Stromal cell of bone marrow (primary cell): ENCODE data around the gene PRDM5.

Source experiments
- DNase-seq: peaks from one replicate; pipeline ENCODE4 v3.0.0-alpha.2; 2012; ENCODE audit warnings: low read depth

Gene PRDM5

DNA sequence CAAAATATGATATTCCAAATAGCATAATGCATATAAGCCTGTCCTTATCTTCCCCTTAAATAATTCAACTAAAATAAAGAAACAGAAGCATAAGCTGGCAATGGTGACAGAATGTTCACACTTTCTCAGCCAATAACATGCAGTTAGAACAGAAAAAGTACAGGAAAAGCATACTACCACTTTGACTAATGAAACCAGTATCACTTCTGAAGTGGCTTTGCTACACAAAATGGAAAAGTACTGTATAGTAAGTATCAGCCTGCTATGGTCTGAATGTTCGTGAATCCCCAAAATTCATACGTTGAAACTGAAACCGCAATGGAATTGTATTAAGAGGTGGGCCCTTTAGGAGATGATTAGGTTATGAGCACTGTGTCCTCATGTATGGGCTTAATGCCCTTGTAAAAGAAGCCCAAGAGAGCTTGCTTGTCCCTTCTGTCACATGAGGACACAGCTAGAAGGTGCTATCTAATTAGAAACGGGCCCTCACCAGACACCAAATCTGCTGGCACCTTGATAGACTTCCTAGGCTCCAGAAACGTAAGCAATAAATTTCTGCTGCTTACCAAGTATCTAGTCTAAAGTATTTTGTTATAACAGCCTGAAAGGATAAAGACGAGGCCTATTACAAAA, 102.6 kb downstream of the PRDM5 start:
- DNase-seq, result no peak

DNA sequence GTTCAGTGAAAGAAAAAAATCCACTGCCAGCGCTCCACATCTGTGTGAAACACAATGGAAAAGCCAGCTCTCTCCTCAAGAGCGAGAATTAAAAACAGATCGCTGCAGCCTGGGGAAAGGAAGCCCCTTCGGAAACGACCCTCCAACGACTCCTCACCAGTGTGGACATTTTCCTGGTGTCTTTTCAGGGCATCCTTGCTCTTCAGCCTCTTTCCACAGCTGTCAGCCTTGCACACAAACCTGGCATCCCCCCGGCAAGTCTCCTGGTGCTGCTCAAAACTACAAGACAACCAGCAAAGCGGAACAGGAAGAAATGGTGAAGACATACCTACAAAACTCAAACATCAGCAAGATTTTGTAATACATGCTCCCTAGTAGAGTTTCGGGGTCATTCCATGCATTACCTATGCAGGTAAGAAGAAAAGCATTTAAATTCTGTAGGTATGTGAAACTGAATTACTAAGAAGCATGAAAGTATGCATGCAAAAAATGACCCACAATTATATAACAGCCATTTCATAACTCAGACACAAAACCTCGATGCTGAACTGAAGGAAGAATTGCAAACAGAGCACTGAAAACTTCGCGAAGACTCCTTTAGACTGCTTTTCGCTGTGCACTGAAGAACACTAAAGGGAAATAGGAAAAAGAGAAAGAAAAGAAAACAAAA, 106.1 kb downstream of the PRDM5 start:
- no peak for DNase-seq

DNA sequence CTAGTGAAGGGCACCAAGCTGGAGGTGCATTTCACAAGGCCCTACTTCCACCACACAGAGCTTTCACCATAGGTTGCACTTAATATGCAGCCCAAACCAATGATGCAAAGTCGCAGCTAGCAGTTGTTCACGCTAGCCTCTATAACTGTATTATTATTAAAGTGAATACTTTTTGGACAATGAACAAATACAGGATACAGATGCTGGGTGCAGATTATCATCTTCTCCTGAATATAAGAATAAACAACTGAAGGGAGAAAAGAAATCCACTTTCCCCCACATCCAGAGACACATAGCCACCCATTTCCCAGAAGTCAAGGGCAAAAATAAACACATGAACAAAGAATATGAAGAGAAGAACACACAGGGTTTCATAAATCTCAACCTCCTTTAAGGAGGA, 107.2 kb downstream of the PRDM5 start:
- no peak for DNase-seq

DNA sequence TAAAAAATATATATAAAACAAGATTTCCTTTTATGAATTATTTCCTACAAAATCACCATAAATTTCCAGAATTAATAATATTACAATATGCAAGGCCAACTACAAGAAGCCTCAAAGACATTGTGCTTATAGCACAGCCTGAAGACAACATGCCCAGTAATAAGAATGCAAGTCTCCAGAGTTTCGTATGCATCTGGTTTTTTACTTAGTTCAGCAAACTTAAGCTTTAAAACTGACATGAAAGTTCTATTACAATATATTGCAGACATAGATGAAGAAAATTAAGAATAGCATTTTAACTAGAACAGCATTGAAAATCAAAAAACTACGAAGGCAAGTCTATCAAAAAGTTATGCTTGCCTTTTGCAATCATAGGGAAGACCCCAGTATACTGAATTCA, 107.6 kb downstream of the PRDM5 start:
- no peak for DNase-seq

DNA sequence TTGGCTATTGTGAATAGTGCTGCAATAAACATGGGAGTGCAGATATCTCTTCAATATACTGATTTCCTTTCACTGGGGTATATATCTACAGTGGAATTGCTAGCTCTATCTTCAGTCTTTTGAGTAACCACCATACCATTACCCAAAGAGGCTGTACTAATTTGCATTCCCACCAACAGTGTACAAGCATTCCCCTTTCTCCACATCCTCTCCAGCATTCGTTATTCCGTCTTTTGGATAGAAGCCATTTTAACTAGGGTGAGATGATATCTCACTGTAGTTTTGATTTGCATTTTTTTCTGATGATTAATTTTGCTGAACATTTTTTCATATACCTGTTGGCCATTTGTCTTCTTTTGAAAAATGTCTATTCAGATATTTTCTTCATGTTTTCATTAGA, 110.3 kb downstream of the PRDM5 start:
- no peak for DNase-seq

DNA sequence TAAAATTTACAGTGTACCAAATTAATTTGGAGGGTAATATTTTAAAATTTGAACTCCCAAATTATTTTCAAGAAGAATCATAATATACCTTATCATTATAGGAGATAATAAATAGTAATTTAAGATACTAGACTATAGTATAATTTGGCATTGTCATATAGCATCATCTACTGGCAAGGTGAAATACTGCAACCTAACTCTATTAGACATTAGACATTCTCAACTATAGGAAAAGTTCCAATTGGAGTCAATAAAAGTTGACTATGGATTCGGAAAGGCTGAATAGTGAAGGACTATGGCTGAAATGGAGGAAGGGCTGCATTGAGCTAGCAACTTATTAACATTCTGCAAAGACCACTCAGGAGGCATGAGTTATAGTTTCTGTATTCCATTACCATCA, 113.0 kb downstream of the PRDM5 start:
- DNase-seq, result no peak

DNA sequence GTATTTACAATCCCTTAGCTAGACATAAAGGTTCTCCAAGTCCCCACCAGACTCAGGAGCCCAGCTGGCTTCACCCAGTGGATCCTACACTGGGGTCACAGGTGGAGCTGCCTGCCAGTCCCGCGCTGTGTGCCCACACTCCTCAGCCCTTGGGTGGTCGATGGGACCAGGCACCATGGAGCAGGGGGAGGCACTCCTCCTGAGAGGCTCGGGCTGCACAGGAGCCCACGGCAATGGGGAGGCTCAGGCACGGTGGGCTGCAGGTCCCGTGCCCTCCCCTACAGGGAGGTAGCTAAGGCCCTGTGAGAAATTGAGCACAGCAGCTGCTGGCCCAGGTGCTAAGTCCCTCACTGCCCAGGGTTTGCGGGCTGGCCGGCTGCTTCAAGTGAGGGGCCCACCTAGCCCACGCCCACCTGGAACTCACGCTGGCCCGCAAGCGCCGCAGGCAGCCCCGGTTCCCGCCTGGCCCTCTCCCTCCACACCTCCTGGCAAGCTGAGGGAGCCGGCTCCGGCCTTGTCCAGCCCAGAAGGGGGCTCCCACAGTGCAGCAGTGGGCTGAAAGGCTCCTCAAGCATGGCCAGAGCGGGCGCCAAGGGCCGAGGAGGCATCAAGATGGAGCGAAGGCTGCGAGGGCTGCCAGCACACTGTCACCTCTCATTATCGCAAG, 113.9 kb downstream of the PRDM5 start:
- DNase-seq, result no peak

DNA sequence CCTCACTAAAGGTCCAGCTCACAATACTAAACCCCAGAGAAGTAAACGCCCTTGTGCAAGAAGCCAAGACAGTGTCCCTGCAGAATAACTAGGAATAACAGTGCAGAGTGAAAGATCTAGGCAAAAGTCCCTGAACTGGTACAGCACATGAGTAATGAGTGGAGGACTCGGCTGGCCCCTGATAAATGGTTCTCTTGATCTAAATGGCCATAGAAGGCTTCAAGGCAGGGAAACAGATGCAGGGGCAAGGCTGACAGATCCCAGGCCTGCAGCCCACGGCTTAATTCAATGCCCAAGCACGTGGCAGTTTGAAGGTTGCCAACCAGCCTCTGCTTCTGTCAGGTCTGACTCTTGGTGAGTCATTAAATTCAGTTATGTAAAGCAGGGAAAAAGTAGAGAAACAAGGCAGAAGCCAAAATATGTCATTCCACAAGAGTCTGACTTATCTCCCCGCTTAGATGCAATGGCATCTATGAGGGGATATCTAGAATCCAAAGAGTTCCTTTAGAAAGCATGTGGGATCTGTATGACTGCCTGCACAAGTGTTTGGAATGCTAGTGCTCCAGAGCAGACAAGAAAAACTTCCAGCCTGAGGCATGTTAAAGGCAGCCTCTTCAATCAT, 121.3 kb downstream of the PRDM5 start:
- DNase-seq, result peak; percentile 69

DNA sequence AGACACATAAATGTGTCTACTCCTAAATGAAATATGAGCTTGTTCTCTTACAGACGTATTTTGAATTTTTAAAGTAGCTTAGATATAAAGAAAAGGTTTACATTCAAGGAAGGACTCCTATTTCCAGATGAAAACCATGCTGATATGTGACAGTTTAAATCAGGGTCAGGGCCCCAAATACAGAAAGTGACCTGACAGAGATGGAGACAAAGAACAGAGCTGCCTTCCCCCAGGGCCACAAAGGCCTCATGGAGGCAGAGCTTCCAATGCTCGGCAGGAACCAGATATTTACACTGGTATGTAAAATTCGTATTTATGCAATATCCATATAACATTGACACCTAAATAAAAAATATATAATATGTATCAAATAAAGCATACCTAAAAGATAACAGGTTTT, 124.0 kb downstream of the PRDM5 start:
- no peak for DNase-seq

DNA sequence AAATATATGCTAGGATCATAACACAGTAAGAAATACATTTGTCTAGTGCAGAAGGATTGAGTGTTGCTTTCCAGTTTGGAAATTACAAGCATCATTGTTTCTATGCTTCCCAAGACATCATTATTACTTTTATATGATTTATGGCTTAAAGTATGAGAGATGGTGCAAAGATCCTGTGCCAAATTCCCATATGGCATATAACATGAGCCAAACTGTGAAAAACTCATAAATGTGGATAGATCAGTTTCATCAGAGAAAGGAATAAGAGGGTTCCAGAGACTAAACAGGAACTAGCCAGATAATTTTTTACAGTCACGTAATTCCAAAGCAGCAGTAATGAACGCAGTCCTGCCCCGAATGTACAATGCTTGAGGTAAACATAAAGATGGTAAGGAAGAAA, 126.3 kb downstream of the PRDM5 start:
- no peak for DNase-seq

DNA sequence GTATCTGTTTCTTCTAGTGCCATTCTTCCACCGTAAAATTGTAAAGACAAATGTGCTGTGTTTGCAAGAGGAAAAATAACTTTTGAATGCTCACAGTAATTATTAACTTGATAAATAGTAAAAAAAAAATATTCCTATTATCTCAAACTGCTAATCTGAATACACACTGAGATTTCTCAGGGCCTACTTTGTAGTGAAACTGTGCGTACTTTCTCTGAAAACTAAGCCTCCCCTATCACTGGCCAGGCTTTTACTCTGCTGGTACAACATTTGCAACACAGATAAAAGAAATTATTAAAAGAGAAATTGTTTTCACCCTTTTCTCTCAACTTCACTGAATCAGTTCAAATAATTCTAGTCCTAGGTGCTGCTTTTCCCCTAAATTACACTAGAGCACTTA, 137.3 kb downstream of the PRDM5 start:
- no peak for DNase-seq

DNA sequence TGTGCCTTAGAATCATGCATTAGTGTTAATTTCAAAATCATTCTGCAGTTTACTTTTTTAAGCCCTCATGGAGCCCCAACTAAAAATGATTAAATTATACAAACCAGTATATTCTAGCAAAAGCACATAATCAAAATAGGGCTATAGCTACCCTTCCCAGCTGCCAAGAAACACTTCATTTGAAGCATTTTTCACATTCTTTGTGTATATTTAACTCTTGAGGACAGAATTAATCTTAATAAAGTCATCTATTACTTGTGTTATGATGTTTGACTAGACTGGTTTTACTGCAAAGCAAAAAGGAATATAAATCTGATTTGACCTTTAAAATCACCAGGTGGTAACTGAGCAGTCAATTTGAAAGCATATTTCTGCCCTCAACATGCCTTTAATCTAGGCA, 145.1 kb downstream of the PRDM5 start:
- DNase-seq, result no peak

DNA sequence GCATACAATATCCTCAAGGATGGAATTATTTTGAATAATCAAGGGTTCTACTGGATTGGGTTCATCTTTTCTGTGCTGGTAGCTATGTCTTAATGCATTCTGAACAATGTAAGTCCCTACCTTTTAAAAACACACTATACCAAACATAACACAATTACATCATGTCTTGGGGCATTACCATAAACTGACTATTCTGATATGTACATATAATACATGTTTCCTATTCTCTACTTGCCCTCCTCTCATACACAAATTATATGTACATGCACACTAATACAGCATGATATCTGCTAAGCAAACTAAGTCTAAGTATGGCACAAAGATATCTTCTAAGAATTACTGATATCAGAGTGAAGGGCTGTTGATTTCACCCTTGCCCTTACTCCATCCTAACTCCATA, 147.1 kb downstream of the PRDM5 start:
- DNase-seq, result no peak

DNA sequence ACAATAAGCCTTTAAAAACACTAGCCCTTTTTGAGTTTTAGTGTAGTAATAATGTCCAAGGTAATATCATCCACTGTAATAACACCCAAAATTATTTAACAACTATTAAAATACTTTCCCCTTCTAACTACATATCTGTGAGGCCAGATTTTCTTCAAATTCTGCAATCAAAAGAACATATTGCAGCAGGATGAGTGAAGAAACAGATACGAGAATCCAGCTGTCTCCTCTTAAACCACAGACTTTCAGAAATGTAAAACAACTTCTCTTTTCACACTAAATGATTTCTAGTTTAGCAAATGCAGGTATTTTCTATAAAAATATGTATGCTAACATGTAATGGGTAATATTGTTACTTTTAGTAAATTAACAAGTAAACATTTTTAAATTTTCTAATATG, 148.9 kb downstream of the PRDM5 start:
- DNase-seq, result no peak

DNA sequence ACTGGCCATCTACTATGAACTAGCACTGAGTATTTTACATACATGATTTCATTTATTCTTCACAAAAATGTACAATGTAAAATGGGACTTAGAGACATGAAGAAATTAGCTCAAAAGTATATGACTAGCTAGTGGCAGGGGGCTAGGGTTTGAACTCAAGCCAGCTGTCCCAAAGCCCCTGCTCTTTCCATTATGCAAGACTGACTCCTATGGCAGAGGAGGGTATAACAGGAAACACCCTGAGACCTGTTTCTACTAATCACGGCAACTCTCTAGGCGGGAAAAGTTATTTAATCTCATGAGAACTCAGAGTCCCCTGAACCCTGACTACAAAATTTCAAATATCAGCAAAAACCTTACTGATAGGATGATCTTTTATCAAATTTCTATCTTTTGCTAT, 150.6 kb downstream of the PRDM5 start:
- DNase-seq, result no peak

DNA sequence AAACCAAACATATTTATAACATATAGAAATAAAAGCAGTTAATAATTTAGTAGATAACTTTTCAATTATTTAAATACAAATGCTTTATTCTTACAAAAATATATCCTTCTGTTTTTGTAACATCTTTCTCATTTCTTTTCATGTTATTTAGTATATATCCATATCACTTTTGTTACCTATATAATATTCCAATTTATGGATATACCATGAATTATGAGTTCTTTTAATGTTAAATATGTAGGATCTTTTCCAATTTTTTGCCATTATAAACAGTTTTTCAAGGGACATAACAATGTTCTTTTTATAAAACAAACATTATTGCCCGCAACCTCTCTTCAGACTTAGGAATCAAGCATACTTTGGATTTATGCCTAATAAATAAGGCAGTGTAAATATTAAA, 151.6 kb downstream of the PRDM5 start:
- DNase-seq, result no peak

DNA sequence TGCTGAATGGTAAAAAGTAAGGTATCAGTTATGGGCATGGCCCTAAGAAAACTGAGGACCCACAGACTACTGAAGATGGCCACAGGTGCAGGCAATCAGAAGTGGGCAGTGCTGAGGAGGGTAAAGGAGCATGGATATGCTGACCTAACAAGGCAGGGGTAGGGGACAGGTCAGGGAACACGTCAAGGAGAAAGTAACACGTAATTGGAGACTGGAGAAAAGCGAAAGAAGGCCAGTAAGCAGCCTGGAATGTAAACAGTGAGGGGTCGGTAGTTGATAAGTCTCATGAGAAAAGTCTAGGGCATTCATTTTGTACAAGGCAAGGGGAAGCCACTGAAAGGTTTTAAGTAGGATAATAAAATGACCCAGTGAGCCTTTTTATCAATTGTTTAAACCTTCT, 153.3 kb downstream of the PRDM5 start:
- DNase-seq, result peak; percentile 10

DNA sequence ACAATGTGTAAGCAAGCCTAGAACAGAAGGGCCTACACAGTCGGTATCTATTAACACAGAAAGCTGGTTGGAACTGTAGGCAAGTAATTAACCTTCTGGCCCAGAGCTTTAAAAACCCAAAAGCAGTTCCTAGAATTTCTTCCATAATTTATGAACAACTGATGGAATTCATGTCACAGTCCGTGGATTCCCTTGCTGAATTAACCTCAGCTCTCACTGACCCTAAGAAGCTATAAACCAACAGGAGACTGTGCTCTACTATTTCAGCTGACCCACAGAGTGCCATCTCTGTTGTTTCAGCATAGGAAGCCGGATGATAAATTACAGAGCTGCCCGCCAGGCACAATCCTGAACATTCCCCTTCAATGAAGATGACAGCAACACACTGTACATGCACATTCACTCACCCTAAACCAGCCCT, 157.3 kb downstream of the PRDM5 start:
- DNase-seq, result no peak

DNA sequence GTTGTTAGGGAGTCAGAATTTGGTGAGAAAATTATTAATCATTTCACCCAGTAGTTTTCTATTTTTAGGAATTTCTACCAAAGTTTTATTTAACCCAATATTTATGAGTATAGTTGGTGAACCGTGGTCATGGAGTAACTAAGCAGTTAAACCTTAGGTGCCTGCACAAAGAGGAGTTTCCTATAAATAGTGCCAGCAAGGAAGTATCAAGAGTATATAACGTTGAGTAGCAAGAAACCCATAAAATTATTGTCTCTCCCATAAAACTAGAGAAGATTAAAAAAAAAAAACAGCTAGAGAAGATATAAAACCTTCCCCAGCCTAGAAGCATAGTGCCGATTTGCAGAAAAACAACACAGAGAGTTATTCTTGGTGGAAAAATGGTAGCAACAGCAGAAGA, 158.9 kb downstream of the PRDM5 start:
- DNase-seq, result no peak

DNA sequence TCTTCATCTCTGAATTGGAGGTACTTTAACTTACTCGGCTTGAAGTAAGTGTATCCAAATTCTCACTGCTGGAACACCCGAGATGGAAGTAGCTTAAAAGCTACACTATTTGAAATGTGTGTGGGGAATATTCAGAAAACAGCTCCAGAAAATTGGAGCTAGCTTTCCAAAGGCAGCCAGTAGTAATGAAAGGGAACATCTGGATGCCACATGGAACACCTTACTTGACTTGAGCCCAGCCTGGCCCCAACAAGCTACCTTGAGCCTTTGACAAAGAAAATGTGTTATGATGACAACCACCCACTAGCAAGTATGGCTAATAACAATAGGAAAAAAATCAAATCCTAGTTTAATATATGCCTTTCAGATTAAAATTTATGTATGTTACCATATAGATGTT, 161.5 kb downstream of the PRDM5 start:
- no peak for DNase-seq

DNA sequence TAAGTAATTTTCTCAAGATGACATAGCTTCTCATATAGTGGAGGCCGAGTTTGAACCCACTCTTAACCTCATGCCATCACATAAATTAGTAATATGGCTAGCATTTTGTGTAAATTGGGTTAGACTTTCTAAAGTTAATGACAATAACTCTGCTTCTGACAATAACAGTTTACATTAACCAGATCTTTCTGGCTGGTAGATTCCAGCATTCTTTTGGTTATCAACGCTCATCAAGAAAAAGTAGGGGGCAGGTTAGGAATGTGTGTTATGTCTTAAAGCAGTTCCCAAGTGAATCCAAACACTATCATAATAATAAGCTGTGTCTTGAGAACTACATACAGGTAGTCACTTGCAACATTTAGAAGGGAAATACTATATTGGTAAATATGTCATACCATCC, 162.5 kb downstream of the PRDM5 start:
- DNase-seq, result no peak

DNA sequence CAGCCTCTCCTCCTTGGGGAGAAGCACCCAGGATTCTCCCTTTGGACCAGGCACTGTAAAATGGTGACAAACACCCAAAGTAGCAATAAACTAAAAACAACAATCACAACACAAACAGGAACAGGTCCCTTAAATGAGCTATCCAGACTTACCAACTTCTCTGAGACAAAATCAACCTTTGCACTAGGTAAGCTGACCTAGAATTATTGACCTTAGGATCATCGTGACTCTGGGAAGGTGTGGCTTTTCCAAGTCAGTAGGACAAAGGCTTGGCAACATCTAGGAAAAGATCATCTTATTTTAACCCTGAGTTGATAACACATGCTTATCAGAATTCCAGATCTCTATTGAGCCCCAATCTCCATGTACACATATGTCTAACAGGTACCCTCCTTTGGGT, 166.7 kb downstream of the PRDM5 start:
- no peak for DNase-seq

DNA sequence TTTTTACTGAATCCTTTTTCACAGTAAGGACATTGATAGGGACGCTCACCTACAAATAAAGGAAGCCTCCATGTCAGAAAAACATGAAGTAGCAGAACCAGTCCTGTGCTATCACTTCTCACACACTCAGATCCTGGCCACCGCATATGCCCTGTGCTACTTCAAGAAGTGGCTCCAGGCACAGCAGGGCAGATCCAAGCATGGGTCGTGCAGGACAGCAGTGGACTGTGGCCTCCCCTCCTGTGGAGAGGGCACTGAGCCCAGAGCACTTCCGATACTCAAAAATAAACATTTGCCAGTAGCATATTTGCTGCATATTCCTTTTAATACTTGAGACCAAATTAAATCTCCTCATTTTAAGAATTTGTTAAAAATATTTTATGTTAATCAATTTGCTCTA, 167.9 kb downstream of the PRDM5 start:
- no peak for DNase-seq
